Measurements from ENCODE around the gene SDCCAG8.
A peak's percentile ranks its signal among the peaks of the same experiment; 100 is the strongest.

DNA sequence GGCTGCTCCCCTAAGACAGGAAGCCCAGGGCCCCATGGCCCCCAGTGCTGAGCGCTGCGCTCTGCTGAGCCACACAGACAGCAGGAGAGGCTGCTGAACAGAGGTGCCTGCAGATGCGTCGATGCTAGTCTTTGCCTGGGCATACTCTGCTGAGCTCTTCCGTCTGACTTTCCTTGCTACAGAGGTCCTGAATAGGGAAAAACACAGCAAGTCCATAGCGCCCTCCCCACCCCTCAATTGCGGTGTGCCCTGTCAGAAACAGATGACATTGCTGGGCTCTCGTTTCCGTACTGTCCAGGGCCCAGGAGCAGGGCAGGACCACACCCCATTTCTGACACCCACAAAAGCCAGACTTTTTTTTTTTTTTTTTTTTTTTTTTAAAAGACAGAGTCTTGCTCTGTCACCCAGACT is 252.5 kb downstream of the SDCCAG8 start:
- TF ChIP-seq, protein P1, sequence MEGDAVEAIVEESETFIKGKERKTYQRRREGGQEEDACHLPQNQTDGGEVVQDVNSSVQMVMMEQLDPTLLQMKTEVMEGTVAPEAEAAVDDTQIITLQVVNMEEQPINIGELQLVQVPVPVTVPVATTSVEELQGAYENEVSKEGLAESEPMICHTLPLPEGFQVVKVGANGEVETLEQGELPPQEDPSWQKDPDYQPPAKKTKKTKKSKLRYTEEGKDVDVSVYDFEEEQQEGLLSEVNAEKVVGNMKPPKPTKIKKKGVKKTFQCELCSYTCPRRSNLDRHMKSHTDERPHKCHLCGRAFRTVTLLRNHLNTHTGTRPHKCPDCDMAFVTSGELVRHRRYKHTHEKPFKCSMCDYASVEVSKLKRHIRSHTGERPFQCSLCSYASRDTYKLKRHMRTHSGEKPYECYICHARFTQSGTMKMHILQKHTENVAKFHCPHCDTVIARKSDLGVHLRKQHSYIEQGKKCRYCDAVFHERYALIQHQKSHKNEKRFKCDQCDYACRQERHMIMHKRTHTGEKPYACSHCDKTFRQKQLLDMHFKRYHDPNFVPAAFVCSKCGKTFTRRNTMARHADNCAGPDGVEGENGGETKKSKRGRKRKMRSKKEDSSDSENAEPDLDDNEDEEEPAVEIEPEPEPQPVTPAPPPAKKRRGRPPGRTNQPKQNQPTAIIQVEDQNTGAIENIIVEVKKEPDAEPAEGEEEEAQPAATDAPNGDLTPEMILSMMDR (IDR thresholded peaks at IDR 0.05 in 8 of 11, conservative IDR thresholded peaks at IDR 0.05 in 3 of 11) = no peak
- peak; percentile 52 to 72 (median 64) for TF ChIP-seq POLR2AphosphoS5 (IDR thresholded peaks at IDR 0.05)
- no peak for TF ChIP-seq POLR2A (IDR thresholded peaks at IDR 0.05)

All from spleen (tissue), 7 donors.